ENCODE data around the gene ALCAM.

Gene ALCAM

DNA sequence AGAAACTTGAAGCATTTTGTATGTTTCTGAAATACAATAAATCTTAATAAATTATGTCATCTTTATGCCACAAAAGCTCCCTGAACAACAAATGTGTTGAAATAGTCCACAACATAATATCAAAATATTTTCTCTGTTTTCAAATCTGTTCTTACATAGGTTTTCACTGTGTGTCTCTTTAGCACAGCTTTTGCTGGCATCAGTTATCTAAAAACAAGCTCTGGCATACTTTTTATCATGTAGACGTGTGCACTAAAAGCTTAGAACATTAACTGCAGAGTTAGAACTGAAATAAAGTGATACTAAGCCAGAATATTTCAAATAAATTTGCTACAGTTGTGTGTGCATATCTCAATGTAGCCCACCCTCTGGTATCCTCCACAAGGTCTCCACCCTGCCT is 41.8 kb upstream of the ALCAM start:
- peaks cover 8% of the 10 kb centered on the region for H3K4me1 ChIP-seq (ENCODE audit: low read depth, poor library complexity, severe bottlenecking)
- no peak overlapping the region for H3K9ac ChIP-seq
- H3K36me3 ChIP-seq (ENCODE audit: insufficient read depth) = no peaks in the 10 kb centered on the region
- no peak overlapping the region for H3K4me2 ChIP-seq
- no peak overlapping the region for H2AFZ ChIP-seq (ENCODE audit: low read depth)
- H3K79me2 ChIP-seq (ENCODE audit: insufficient read depth, low read depth) = no peaks in the 10 kb centered on the region
- no peak overlapping the region for H3K27ac ChIP-seq
- TF ChIP-seq, protein P1, sequence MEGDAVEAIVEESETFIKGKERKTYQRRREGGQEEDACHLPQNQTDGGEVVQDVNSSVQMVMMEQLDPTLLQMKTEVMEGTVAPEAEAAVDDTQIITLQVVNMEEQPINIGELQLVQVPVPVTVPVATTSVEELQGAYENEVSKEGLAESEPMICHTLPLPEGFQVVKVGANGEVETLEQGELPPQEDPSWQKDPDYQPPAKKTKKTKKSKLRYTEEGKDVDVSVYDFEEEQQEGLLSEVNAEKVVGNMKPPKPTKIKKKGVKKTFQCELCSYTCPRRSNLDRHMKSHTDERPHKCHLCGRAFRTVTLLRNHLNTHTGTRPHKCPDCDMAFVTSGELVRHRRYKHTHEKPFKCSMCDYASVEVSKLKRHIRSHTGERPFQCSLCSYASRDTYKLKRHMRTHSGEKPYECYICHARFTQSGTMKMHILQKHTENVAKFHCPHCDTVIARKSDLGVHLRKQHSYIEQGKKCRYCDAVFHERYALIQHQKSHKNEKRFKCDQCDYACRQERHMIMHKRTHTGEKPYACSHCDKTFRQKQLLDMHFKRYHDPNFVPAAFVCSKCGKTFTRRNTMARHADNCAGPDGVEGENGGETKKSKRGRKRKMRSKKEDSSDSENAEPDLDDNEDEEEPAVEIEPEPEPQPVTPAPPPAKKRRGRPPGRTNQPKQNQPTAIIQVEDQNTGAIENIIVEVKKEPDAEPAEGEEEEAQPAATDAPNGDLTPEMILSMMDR (conservative IDR thresholded peaks at IDR 0.05; ENCODE audit: low read depth, low read length) = no peak
- H4K20me1 ChIP-seq (ENCODE audit: insufficient read depth) = no peaks in the 10 kb centered on the region
- no peaks in the 10 kb centered on the region for H3K27me3 ChIP-seq (ENCODE audit: insufficient read depth, low read depth)
- H3K4me3 ChIP-seq (IDR thresholded peaks at IDR 0.05; ENCODE audit: insufficient read depth, low read depth, low read length) = no peak overlapping the region

DNA sequence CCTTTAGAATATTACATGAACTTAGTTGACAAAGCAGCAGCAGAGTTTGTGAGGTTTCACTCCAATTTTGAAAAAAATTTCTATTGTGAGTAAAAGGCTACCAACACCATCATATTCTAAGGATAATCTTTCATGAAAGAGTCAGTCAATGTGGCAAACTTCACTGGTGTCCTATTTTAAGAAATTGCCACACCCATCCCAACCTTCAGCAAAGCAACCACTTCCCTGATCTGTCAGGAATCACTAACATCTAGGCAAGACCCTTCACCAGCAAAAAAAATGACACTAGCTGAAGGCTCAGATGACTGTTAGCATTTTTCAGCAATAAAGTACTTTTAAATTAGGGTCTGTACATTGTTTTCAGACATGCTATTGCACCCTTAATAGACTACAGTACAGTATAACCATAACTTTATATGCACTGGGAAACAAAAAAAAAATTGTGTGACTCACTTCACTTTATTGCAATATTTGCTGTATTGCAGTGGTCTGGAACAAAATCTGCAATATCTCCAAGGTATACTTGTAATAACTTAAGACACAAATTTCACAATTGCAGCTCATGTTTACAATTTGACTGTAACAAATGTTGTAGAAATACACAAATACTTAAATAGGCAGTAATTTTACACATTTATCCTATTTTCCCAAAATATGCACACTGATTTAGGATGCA is 38.9 kb upstream of the ALCAM start:
- Histone ChIP-seq H3K4me3 (IDR thresholded peaks at IDR 0.05; ENCODE audit: insufficient read depth, low read depth, low read length) (no peak overlapping the region), H3K9ac (no peak overlapping the region), H3K27ac (no peak overlapping the region), H3K4me2 (no peak overlapping the region), H3K27me3 (ENCODE audit: insufficient read depth, low read depth) (no peaks in the 10 kb centered on the region), H4K20me1 (ENCODE audit: insufficient read depth) (no peaks in the 10 kb centered on the region), H3K36me3 (ENCODE audit: insufficient read depth) (no peaks in the 10 kb centered on the region), H3K79me2 (ENCODE audit: insufficient read depth, low read depth) (no peaks in the 10 kb centered on the region), H2AFZ (ENCODE audit: low read depth) (no peak overlapping the region), H3K4me1 (ENCODE audit: low read depth, poor library complexity, severe bottlenecking) (peaks cover 4% of the 10 kb centered on the region)
- TF ChIP-seq, protein P1 (conservative IDR thresholded peaks at IDR 0.05; ENCODE audit: low read depth, low read length) = no peak

DNA sequence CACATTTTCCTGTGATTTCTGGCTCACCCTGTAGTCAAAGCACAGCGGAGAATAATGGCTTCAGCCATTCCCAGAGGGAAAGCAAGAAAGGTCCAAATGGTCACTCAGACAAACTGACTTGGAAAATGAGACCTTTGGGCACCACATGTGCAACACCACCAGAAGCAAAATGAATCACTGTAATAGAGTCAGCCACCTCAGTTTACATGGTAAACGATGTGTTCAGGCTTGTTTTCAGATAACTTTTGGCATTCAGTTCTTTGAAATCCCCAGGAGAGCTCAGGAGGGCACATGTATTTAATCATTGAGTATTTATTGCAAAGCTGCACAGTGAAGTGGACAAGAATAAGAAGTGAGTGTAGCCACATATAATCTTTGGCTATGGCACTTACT is 38.4 kb upstream of the ALCAM start:
- H3K27ac ChIP-seq = no peak overlapping the region
- H3K36me3 ChIP-seq (ENCODE audit: insufficient read depth) = no peaks in the 10 kb centered on the region
- H4K20me1 ChIP-seq (ENCODE audit: insufficient read depth) = no peaks in the 10 kb centered on the region
- TF ChIP-seq, protein P1 (conservative IDR thresholded peaks at IDR 0.05; ENCODE audit: low read depth, low read length) = no peak
- no peak overlapping the region for H3K4me2 ChIP-seq
- H3K4me3 ChIP-seq (IDR thresholded peaks at IDR 0.05; ENCODE audit: insufficient read depth, low read depth, low read length) = no peak overlapping the region
- no peaks in the 10 kb centered on the region for H3K79me2 ChIP-seq (ENCODE audit: insufficient read depth, low read depth)
- no peaks in the 10 kb centered on the region for H3K27me3 ChIP-seq (ENCODE audit: insufficient read depth, low read depth)
- no peak overlapping the region for H2AFZ ChIP-seq (ENCODE audit: low read depth)
- H3K4me1 ChIP-seq (ENCODE audit: low read depth, poor library complexity, severe bottlenecking) = no peaks in the 10 kb centered on the region
- no peak overlapping the region for H3K9ac ChIP-seq

DNA sequence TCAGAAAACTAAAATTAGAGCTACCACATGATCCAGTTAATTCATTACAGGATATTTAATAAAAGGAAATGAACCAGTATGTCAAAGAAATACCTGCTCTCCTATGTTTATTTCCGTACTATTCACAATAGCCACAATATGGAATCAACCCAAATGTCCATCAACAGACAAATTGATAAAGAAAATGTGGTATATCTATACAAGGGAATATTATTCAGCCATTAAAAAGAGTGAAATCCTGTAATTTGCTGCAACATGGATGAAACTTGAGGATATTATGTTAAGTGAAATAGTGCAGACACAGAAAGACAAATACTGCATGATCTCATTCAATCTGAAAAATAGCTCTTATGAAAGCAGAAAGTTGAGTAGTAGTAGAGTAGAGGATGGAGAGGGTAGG is 33.7 kb upstream of the ALCAM start:
- Histone ChIP-seq H3K79me2 (ENCODE audit: insufficient read depth, low read depth) (no peaks in the 10 kb centered on the region), H3K4me1 (ENCODE audit: low read depth, poor library complexity, severe bottlenecking) (no peaks in the 10 kb centered on the region), H3K36me3 (ENCODE audit: insufficient read depth) (no peaks in the 10 kb centered on the region), H3K27me3 (ENCODE audit: insufficient read depth, low read depth) (no peaks in the 10 kb centered on the region), H4K20me1 (ENCODE audit: insufficient read depth) (no peaks in the 10 kb centered on the region), H2AFZ (ENCODE audit: low read depth) (no peak overlapping the region), H3K4me3 (IDR thresholded peaks at IDR 0.05; ENCODE audit: insufficient read depth, low read depth, low read length) (no peak overlapping the region), H3K9ac (no peak overlapping the region), H3K4me2 (no peak overlapping the region), H3K27ac (no peak overlapping the region)
- TF ChIP-seq, protein P1 (conservative IDR thresholded peaks at IDR 0.05; ENCODE audit: low read depth, low read length) = no peak

Data from KMS-11 (cell line).